Spleen (tissue), 7 donors: ENCODE measurements around the gene FSIP1.

ENCODE experiments used
- POLR2A ChIP-seq, 3 donors: fragments of 450-650 bp; IDR thresholded peaks; one replicate each; pipeline ENCODE4 v1.5.1; 2017; ENCODE audit warnings: antibody characterized with exemption in 3 of 3, mild to moderate bottlenecking in 1 of 3
- TF ChIP-seq, protein P1 (sequence below), 11 experiments: fragments of 200-600 bp in 7 of 11; fragments of 450-650 bp in 4 of 11; sonication (generic) in 4 of 11; IDR thresholded peaks in 8 of 11; conservative IDR thresholded peaks in 3 of 11; 1 replicate in 7 of 11; 2 replicates in 4 of 11; pipeline versions ENCODE4 v1.4.0 to v1.8.0; 2016 to 2021; ENCODE audit warnings: antibody characterized with exemption in 11 of 11, inconsistent platforms in 4 of 11, mild to moderate bottlenecking in 1 of 11
- donor health status: DM: no; HTN: no; CAD: no; lungs with moderate emphysema.
- donor health status: DM: no; HTN: no; CAD: no.
- donor health status: DM: no; HTN: no; CAD: no.

DNA sequence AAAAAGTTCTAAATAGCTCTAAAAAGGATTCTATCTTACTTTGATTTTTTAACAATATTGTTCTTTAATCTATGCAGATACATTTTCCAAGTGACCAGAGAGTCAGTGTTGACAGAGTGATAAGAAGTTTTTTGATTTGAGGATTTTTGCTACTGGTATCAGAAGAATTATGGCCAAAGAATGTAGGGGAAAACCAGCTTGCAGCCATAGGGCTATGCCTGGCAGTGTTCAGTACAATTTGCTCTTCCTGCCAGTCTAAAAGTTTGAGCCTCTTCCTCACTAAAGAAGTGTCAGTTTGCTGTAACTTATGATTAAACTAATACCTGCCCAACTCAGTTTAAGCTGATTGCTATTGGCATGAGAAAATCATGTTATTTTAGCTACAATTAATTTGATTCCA lies 35.3 kb upstream of the FSIP1 start:
- TF ChIP-seq, protein P1, sequence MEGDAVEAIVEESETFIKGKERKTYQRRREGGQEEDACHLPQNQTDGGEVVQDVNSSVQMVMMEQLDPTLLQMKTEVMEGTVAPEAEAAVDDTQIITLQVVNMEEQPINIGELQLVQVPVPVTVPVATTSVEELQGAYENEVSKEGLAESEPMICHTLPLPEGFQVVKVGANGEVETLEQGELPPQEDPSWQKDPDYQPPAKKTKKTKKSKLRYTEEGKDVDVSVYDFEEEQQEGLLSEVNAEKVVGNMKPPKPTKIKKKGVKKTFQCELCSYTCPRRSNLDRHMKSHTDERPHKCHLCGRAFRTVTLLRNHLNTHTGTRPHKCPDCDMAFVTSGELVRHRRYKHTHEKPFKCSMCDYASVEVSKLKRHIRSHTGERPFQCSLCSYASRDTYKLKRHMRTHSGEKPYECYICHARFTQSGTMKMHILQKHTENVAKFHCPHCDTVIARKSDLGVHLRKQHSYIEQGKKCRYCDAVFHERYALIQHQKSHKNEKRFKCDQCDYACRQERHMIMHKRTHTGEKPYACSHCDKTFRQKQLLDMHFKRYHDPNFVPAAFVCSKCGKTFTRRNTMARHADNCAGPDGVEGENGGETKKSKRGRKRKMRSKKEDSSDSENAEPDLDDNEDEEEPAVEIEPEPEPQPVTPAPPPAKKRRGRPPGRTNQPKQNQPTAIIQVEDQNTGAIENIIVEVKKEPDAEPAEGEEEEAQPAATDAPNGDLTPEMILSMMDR (IDR thresholded peaks at IDR 0.05 in 8 of 11, conservative IDR thresholded peaks at IDR 0.05 in 3 of 11) = no peak
- TF ChIP-seq POLR2A (IDR thresholded peaks at IDR 0.05) = no peak
